Spleen (tissue), 11 donors: ENCODE measurements around the gene MTA1. TPM values are rescaled to one million over a fixed set of nuclear protein-coding genes. Genes with fewer than 3 reads are reported as not detected.

ENCODE experiments used
- DNase-seq: peaks from one replicate; pipeline ENCODE4 v3.0.0-alpha.2; 2020
- H3K27ac ChIP-seq, 8 donors: fragments of 200-600 bp; sonication (generic) in 7 of 8; 1 replicate in 4 of 8; 2 replicates in 4 of 8; pipeline versions ENCODE4 v1.5.0 to v1.8.0; 2016 to 2021; ENCODE audit warnings: inconsistent platforms in 4 of 8, mild to moderate bottlenecking in 4 of 8, moderate library complexity in 1 of 8
- H3K27me3 ChIP-seq, 7 donors: fragments of 200-600 bp; sonication (generic) in 6 of 7; replicated peaks in 1 of 7; 1 replicate in 4 of 7; 2 replicates in 3 of 7; pipeline versions ENCODE4 v1.5.0 to v1.8.0; 2016 to 2021; ENCODE audit warnings: inconsistent platforms in 3 of 7, mild to moderate bottlenecking in 1 of 7
- H3K36me3 ChIP-seq, 6 donors: fragments of 200-600 bp; sonication (generic) in 5 of 6; 1 replicate in 4 of 6; 2 replicates in 2 of 6; pipeline versions ENCODE4 v1.5.0 to v1.8.0; 2016 to 2021; ENCODE audit warnings: inconsistent platforms in 2 of 6
- H3K4me1 ChIP-seq, 6 donors: fragments of 200-600 bp; sonication (generic) in 5 of 6; 1 replicate in 3 of 6; 2 replicates in 3 of 6; pipeline versions ENCODE4 v1.5.0 to v1.8.0; 2016 to 2021; ENCODE audit warnings: inconsistent platforms in 3 of 6
- H3K4me3 ChIP-seq, 8 donors: fragments of 200-600 bp; sonication (generic) in 7 of 8; 1 replicate in 4 of 8; 2 replicates in 4 of 8; pipeline versions ENCODE4 v1.5.0 to v1.8.0; 2016 to 2021; ENCODE audit warnings: inconsistent platforms in 4 of 8, mild to moderate bottlenecking in 4 of 8, moderate library complexity in 2 of 8
- H3K9me3 ChIP-seq, 8 donors: fragments of 200-600 bp; sonication (generic) in 7 of 8; 1 replicate in 4 of 8; 2 replicates in 4 of 8; pipeline versions ENCODE4 v1.5.0 to v1.8.0; 2016 to 2021; ENCODE audit warnings: inconsistent platforms in 4 of 8
- POLR2A ChIP-seq, 3 donors: fragments of 450-650 bp; IDR thresholded peaks; one replicate each; pipeline ENCODE4 v1.5.1; 2017; ENCODE audit warnings: antibody characterized with exemption in 3 of 3, mild to moderate bottlenecking in 1 of 3
- POLR2AphosphoS5 ChIP-seq, 3 donors: sonication (generic); formaldehyde crosslinking; IDR thresholded peaks; one replicate each; pipeline ENCODE4 v1.5.1; 2017; ENCODE audit warnings: antibody characterized with exemption in 3 of 3
- WGBS, 5 donors: extraction: QIAGEN DNeasy Blood & Tissue Kit in 3 of 5; methylation state at CpG; one replicate each; pipeline versions ENCODE4 v1.1.5 to v1.1.7; 2013 to 2018; 5-methylcytosine and 5-hydroxymethylcytosine counted together
- intact Hi-C: fragments of 100-400 bp; cut with DNase I; formaldehyde crosslinking; loops from one replicate; pipeline ENCODE4 v1.15.0; 2023; ENCODE audit warnings: low total_unique reads
- polyA plus RNA-seq, 3 donors: library from polyadenylated mRNA; stranded (reverse); fragments of 200-250 nt; gene quantifications; one replicate each; pipeline ENCODE4 v1.2.1, GENCODE V29; 2013
- total RNA-seq, 7 donors: library from RNA; depleted of rRNA in 3 of 7; stranded (reverse); fragments of >200 nt in 3 of 7; fragmentation: NEBNext Ultra II Directional in 4 of 7; extraction: Animal tissue kit (Norgen Biotek cat#: 25700) in 4 of 7; gene quantifications; one replicate each; pipeline versions ENCODE4 v1.1.0 to v1.2.1, GENCODE V29; 2016 to 2021
- TF ChIP-seq, protein P1 (sequence below), 11 experiments: fragments of 200-600 bp in 7 of 11; fragments of 450-650 bp in 4 of 11; sonication (generic) in 4 of 11; IDR thresholded peaks in 8 of 11; conservative IDR thresholded peaks in 3 of 11; 1 replicate in 7 of 11; 2 replicates in 4 of 11; pipeline versions ENCODE4 v1.4.0 to v1.8.0; 2016 to 2021; ENCODE audit warnings: antibody characterized with exemption in 11 of 11, inconsistent platforms in 4 of 11, mild to moderate bottlenecking in 1 of 11
- donor health status: healthy with polysubstance abuse.
- donor health status: DM: no; HTN: no; CAD: no; lungs with moderate emphysema.
- donor health status: DM: no; HTN: no; CAD: no.
- donor health status: Bipolar disorder and iron deficiency.
- donor health status: healthy.
- donor health status: DM: no; HTN: no; CAD: no.
- donor health status: DM: yes; HTN: yes; CAD: no.

MTA1 gene
- total and polyA plus RNA-seq, 10 donors, result 33.0 to 128 (median 78.2) TPM

- H3K4me3 ChIP-seq, result no peak overlapping the region
- TF ChIP-seq, protein P1, sequence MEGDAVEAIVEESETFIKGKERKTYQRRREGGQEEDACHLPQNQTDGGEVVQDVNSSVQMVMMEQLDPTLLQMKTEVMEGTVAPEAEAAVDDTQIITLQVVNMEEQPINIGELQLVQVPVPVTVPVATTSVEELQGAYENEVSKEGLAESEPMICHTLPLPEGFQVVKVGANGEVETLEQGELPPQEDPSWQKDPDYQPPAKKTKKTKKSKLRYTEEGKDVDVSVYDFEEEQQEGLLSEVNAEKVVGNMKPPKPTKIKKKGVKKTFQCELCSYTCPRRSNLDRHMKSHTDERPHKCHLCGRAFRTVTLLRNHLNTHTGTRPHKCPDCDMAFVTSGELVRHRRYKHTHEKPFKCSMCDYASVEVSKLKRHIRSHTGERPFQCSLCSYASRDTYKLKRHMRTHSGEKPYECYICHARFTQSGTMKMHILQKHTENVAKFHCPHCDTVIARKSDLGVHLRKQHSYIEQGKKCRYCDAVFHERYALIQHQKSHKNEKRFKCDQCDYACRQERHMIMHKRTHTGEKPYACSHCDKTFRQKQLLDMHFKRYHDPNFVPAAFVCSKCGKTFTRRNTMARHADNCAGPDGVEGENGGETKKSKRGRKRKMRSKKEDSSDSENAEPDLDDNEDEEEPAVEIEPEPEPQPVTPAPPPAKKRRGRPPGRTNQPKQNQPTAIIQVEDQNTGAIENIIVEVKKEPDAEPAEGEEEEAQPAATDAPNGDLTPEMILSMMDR (IDR thresholded peaks at IDR 0.05 in 8 of 11, conservative IDR thresholded peaks at IDR 0.05 in 3 of 11), result no peak
- TF ChIP-seq POLR2AphosphoS5 (IDR thresholded peaks at IDR 0.05), result peak in 1 of 3 donors; percentile 7
- no peak for TF ChIP-seq POLR2A (IDR thresholded peaks at IDR 0.05)
- H3K27ac ChIP-seq, result no peak overlapping the region
- no peak for DNase-seq
- no peaks in the 10 kb centered on the region for H3K9me3 ChIP-seq
- H3K27me3 ChIP-seq, result no peaks in the 10 kb centered on the region
- peaks cover 0 to 54% (median 15%) of the 10 kb centered on the region in 6 donors for H3K36me3 ChIP-seq
- peaks cover 0 to 69% (median 27%) of the 10 kb centered on the region in 6 donors for H3K4me1 ChIP-seq
- intact Hi-C loops, result no loop called here
- 88 to 96% (median 94%) methylated on average over 10 to 23 of the region's 23 CpGs for WGBS, 5 donors
Observed at GRCh38 chr14:105391541-105391940, 28.1 kb upstream of the MTA1 start.

- peaks cover 2 to 76% (median 35%) of the 10 kb centered on the region in 6 donors for H3K4me1 ChIP-seq
- TF ChIP-seq POLR2A (IDR thresholded peaks at IDR 0.05) (no peak), POLR2AphosphoS5 (IDR thresholded peaks at IDR 0.05) (peak in 1 of 3 donors; percentile 33)
- TF ChIP-seq, protein P1 (IDR thresholded peaks at IDR 0.05 in 8 of 11, conservative IDR thresholded peaks at IDR 0.05 in 3 of 11), result no peak
- no peak overlapping the region for H3K4me3 ChIP-seq
- peaks cover 0 to 45% (median 7%) of the 10 kb centered on the region in 6 donors for H3K36me3 ChIP-seq
- intact Hi-C loops, result no loop called here
- no peak overlapping the region for H3K27ac ChIP-seq
- WGBS, 5 donors, result 91 to 95% (median 93%) methylated on average over 29 to 40 of the region's 40 CpGs
- H3K9me3 ChIP-seq, result no peaks in the 10 kb centered on the region
- DNase-seq, result peak; percentile 75
- no peaks in the 10 kb centered on the region for H3K27me3 ChIP-seq
Observed at GRCh38 chr14:105392131-105393090, 27.2 kb upstream of the MTA1 start.

DNA sequence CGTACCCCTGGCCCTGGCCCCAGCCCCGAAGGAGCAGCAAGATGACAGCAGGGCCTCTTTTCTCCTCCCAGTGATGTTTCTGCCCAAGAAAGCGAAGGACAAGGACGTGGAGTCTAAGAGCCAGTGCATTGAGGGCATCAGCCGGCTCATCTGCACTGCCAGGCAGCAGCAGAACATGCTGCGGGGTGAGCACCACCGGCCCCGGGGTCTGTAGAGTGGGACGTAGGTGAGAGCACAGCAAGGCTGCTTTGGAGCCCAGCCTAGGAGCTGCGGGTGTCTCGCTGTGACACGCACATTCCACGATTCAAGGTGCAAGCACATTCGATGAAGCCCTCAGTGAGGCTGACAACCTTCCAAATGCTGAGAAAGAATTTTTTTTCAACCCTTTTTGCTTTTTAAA is 26.5 kb upstream of the MTA1 start:
- 91 to 97% (median 93%) methylated on average over 12 to 14 of the region's 14 CpGs for WGBS, 5 donors
- Histone ChIP-seq H3K4me3 (no peak overlapping the region), H3K9me3 (no peaks in the 10 kb centered on the region), H3K4me1 (peaks cover 7 to 75% (median 41%) of the 10 kb centered on the region in 6 donors), H3K27me3 (no peaks in the 10 kb centered on the region), H3K27ac (peak overlapping the region in 2 of 8 donors; percentile 74 to 76), H3K36me3 (peaks cover 0 to 38% (median under 1%) of the 10 kb centered on the region in 6 donors)
- intact Hi-C loops, result no loop called here
- DNase-seq, result peak; percentile 75
- TF ChIP-seq, protein P1 (IDR thresholded peaks at IDR 0.05 in 8 of 11, conservative IDR thresholded peaks at IDR 0.05 in 3 of 11), result no peak
- no peak for TF ChIP-seq POLR2AphosphoS5 (IDR thresholded peaks at IDR 0.05)
- no peak for TF ChIP-seq POLR2A (IDR thresholded peaks at IDR 0.05)
